Measurements from ENCODE around the gene GAGE12G. TPM values are rescaled to one million over a fixed set of nuclear protein-coding genes. Genes with fewer than 3 reads are reported as not detected.
"Not testable (repeated sequence)": the region's sequence is repeated elsewhere in the genome, so short reads cannot be mapped to it uniquely, and the experiment has no call there.

The GAGE12G gene
- polyA plus RNA-seq, 1 donor (not counting 4 experiments of a cell fraction or from before 2014, with no cell fraction given), result not detected

DNA sequence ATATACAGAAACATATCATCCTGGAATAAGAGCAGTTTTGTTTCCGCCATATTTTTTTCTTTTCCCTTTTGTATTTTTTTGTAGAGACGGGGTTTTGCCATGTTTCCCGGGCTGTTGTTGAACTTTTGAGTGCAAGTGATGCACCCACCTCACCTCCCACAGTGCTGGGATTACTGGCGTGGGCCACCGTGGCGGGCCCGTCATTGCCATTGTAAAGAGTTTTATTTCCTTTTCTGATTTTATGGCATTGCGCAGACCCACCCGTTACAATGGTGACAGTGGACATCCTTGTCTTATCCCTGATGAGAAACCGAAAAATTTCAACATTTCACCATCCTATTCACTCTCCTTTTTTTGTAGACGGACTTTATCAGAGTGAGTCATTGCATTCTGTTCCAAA is 1.5 kb upstream of the GAGE12G start:
- H3K27ac ChIP-seq (ENCODE audit: control insufficient read depth, insufficient read depth, low read length); H3K9me3 ChIP-seq (ENCODE audit: control insufficient read depth, low read depth, low read length); H3K27me3 ChIP-seq (ENCODE audit: control insufficient read depth, extremely low read depth, insufficient read depth, low read length); DNase-seq (ENCODE audit: low read depth, low spot score); H3K4me2 ChIP-seq (ENCODE audit: control insufficient read depth, extremely low read depth, insufficient read depth, low read depth, low read length); H4K20me1 ChIP-seq (ENCODE audit: control insufficient read depth, extremely low read depth, insufficient read depth, low read length); dilution Hi-C loops (cut with MboI; ENCODE audit: extremely low pct_ligation_motif_present, low sequenced_read_pairs); FAIRE-seq; H3K4me1 ChIP-seq (ENCODE audit: control insufficient read depth, extremely low read depth, insufficient read depth, low read length); H3K36me3 ChIP-seq (ENCODE audit: control insufficient read depth in 2 of 2, extremely low read depth in 1 of 2, insufficient read depth in 2 of 2, low read length in 2 of 2); H3K79me2 ChIP-seq (ENCODE audit: control insufficient read depth, insufficient read depth, low read length); H3K4me3 ChIP-seq (ENCODE audit: control insufficient read depth in 2 of 3, extremely low read depth in 1 of 3, insufficient read depth in 2 of 3, low read depth in 1 of 3, low read length in 3 of 3); H3K9ac ChIP-seq (ENCODE audit: control insufficient read depth, extremely low read depth, insufficient read depth, low read length); H3K9me1 ChIP-seq (ENCODE audit: control insufficient read depth, extremely low read depth, insufficient read depth, low read length); H2AFZ ChIP-seq (ENCODE audit: control insufficient read depth, low read length): not testable (repeated sequence)

GRCh38 chrX:49569152-49569551 is 1.0 kb upstream of the GAGE12G start:
- H3K4me3 ChIP-seq (ENCODE audit: control insufficient read depth in 2 of 3, extremely low read depth in 1 of 3, insufficient read depth in 2 of 3, low read depth in 1 of 3, low read length in 3 of 3); H3K9ac ChIP-seq (ENCODE audit: control insufficient read depth, extremely low read depth, insufficient read depth, low read length); H4K20me1 ChIP-seq (ENCODE audit: control insufficient read depth, extremely low read depth, insufficient read depth, low read length); H3K79me2 ChIP-seq (ENCODE audit: control insufficient read depth, insufficient read depth, low read length); H2AFZ ChIP-seq (ENCODE audit: control insufficient read depth, low read length); H3K9me3 ChIP-seq (ENCODE audit: control insufficient read depth, low read depth, low read length); H3K4me2 ChIP-seq (ENCODE audit: control insufficient read depth, extremely low read depth, insufficient read depth, low read depth, low read length); H3K36me3 ChIP-seq (ENCODE audit: control insufficient read depth in 2 of 2, extremely low read depth in 1 of 2, insufficient read depth in 2 of 2, low read length in 2 of 2); H3K9me1 ChIP-seq (ENCODE audit: control insufficient read depth, extremely low read depth, insufficient read depth, low read length); H3K4me1 ChIP-seq (ENCODE audit: control insufficient read depth, extremely low read depth, insufficient read depth, low read length); DNase-seq (ENCODE audit: low read depth, low spot score); FAIRE-seq; H3K27me3 ChIP-seq (ENCODE audit: control insufficient read depth, extremely low read depth, insufficient read depth, low read length); dilution Hi-C loops (cut with MboI; ENCODE audit: extremely low pct_ligation_motif_present, low sequenced_read_pairs); H3K27ac ChIP-seq (ENCODE audit: control insufficient read depth, insufficient read depth, low read length): not testable (repeated sequence)

GRCh38 chrX:49579649-49580048 is 9.4 kb downstream of the GAGE12G start, which contains the start of gene GAGE12H:
Gene GAGE12H (plus strand): TSS chrX:49579949. CDS start chrX:49581104, 1,155 bp downstream.
- H3K9me3 ChIP-seq (ENCODE audit: control insufficient read depth, low read depth, low read length); FAIRE-seq; H4K20me1 ChIP-seq (ENCODE audit: control insufficient read depth, extremely low read depth, insufficient read depth, low read length); H3K27me3 ChIP-seq (ENCODE audit: control insufficient read depth, extremely low read depth, insufficient read depth, low read length); H3K27ac ChIP-seq (ENCODE audit: control insufficient read depth, insufficient read depth, low read length); dilution Hi-C loops (cut with MboI; ENCODE audit: extremely low pct_ligation_motif_present, low sequenced_read_pairs); H3K36me3 ChIP-seq (ENCODE audit: control insufficient read depth in 2 of 2, extremely low read depth in 1 of 2, insufficient read depth in 2 of 2, low read length in 2 of 2); H3K4me1 ChIP-seq (ENCODE audit: control insufficient read depth, extremely low read depth, insufficient read depth, low read length); H3K9me1 ChIP-seq (ENCODE audit: control insufficient read depth, extremely low read depth, insufficient read depth, low read length); H3K4me2 ChIP-seq (ENCODE audit: control insufficient read depth, extremely low read depth, insufficient read depth, low read depth, low read length); H3K79me2 ChIP-seq (ENCODE audit: control insufficient read depth, insufficient read depth, low read length); H3K9ac ChIP-seq (ENCODE audit: control insufficient read depth, extremely low read depth, insufficient read depth, low read length); DNase-seq (ENCODE audit: low read depth, low spot score); H3K4me3 ChIP-seq (ENCODE audit: control insufficient read depth in 2 of 3, extremely low read depth in 1 of 3, insufficient read depth in 2 of 3, low read depth in 1 of 3, low read length in 3 of 3); H2AFZ ChIP-seq (ENCODE audit: control insufficient read depth, low read length): not testable (repeated sequence)

DNA sequence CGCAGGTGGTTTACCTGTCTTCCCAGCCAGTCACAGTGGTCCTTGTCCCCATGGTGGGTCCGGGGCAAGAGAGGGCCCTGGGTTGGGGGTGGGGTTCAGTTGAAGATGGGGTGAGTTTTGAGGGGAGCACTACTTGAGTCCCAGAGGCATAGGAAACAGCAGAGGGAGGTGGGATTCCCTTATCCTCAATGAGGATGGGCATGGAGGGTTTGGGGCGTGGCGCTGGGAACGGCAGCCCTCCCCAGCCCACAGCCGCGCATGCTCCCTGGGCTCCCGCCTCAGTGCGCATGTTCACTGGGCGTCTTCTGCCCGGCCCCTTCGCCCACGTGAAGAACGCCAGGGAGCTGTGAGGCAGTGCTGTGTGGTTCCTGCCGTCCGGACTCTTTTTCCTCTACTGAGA is 19.0 kb downstream of the GAGE12G start, which contains the start of gene GAGE2A:
Gene GAGE2A, plus strand, starts transcription at position 301 of the 400 bp plus-strand sequence. CDS start 1,155 bp downstream, outside the sequence.
- H3K27ac ChIP-seq (ENCODE audit: control insufficient read depth, insufficient read depth, low read length); H3K4me2 ChIP-seq (ENCODE audit: control insufficient read depth, extremely low read depth, insufficient read depth, low read depth, low read length); H3K9me1 ChIP-seq (ENCODE audit: control insufficient read depth, extremely low read depth, insufficient read depth, low read length); DNase-seq (ENCODE audit: low read depth, low spot score); dilution Hi-C loops (cut with MboI; ENCODE audit: extremely low pct_ligation_motif_present, low sequenced_read_pairs); H3K9ac ChIP-seq (ENCODE audit: control insufficient read depth, extremely low read depth, insufficient read depth, low read length); FAIRE-seq; H3K79me2 ChIP-seq (ENCODE audit: control insufficient read depth, insufficient read depth, low read length); H4K20me1 ChIP-seq (ENCODE audit: control insufficient read depth, extremely low read depth, insufficient read depth, low read length); H3K36me3 ChIP-seq (ENCODE audit: control insufficient read depth in 2 of 2, extremely low read depth in 1 of 2, insufficient read depth in 2 of 2, low read length in 2 of 2); H3K27me3 ChIP-seq (ENCODE audit: control insufficient read depth, extremely low read depth, insufficient read depth, low read length); H2AFZ ChIP-seq (ENCODE audit: control insufficient read depth, low read length); H3K9me3 ChIP-seq (ENCODE audit: control insufficient read depth, low read depth, low read length); H3K4me3 ChIP-seq (ENCODE audit: control insufficient read depth in 2 of 3, extremely low read depth in 1 of 3, insufficient read depth in 2 of 3, low read depth in 1 of 3, low read length in 3 of 3); H3K4me1 ChIP-seq (ENCODE audit: control insufficient read depth, extremely low read depth, insufficient read depth, low read length): not testable (repeated sequence)

- H3K4me3 ChIP-seq (ENCODE audit: control insufficient read depth in 2 of 3, extremely low read depth in 1 of 3, insufficient read depth in 2 of 3, low read depth in 1 of 3, low read length in 3 of 3); H3K27me3 ChIP-seq (ENCODE audit: control insufficient read depth, extremely low read depth, insufficient read depth, low read length); H3K36me3 ChIP-seq (ENCODE audit: control insufficient read depth in 2 of 2, extremely low read depth in 1 of 2, insufficient read depth in 2 of 2, low read length in 2 of 2); DNase-seq (ENCODE audit: low read depth, low spot score); H3K4me2 ChIP-seq (ENCODE audit: control insufficient read depth, extremely low read depth, insufficient read depth, low read depth, low read length); H3K9me1 ChIP-seq (ENCODE audit: control insufficient read depth, extremely low read depth, insufficient read depth, low read length); H3K9me3 ChIP-seq (ENCODE audit: control insufficient read depth, low read depth, low read length); H2AFZ ChIP-seq (ENCODE audit: control insufficient read depth, low read length); H3K4me1 ChIP-seq (ENCODE audit: control insufficient read depth, extremely low read depth, insufficient read depth, low read length); FAIRE-seq; H3K27ac ChIP-seq (ENCODE audit: control insufficient read depth, insufficient read depth, low read length); H4K20me1 ChIP-seq (ENCODE audit: control insufficient read depth, extremely low read depth, insufficient read depth, low read length); H3K9ac ChIP-seq (ENCODE audit: control insufficient read depth, extremely low read depth, insufficient read depth, low read length); dilution Hi-C loops (cut with MboI; ENCODE audit: extremely low pct_ligation_motif_present, low sequenced_read_pairs); H3K79me2 ChIP-seq (ENCODE audit: control insufficient read depth, insufficient read depth, low read length): not testable (repeated sequence)
Observed at GRCh38 chrX:49589769-49590478, 19.7 kb downstream of the GAGE12G start.
